Vagina (tissue), 2 donors: ENCODE data around the gene S100A7A.
A peak's percentile ranks its signal among the peaks of the same experiment; 100 is the strongest.

Source experiments
- POLR2A ChIP-seq, 2 donors: fragments of 450-650 bp; IDR thresholded peaks; one replicate each; pipeline ENCODE4 v1.6.1; 2017; ENCODE audit warnings: antibody characterized with exemption in 2 of 2, mild to moderate bottlenecking in 2 of 2, moderate library complexity in 2 of 2
- POLR2AphosphoS5 ChIP-seq, 2 donors: sonication (generic); formaldehyde crosslinking; IDR thresholded peaks; one replicate each; pipeline ENCODE4 v1.9.0; 2017; ENCODE audit warnings: antibody characterized with exemption in 2 of 2, mild to moderate bottlenecking in 2 of 2, low read depth in 1 of 2; ENCODE audit not compliant: insufficient read depth in 1 of 2
- TF ChIP-seq, protein P1 (sequence below), 3 experiments: fragments of 450-650 bp in 2 of 3; fragments of 200-600 bp in 1 of 3; sonication (generic) in 1 of 3; IDR thresholded peaks; one replicate each; pipeline ENCODE4 v1.5.1; 2017 to 2019; ENCODE audit warnings: antibody characterized with exemption in 3 of 3, mild to moderate bottlenecking in 2 of 3, moderate library complexity in 2 of 3

DNA sequence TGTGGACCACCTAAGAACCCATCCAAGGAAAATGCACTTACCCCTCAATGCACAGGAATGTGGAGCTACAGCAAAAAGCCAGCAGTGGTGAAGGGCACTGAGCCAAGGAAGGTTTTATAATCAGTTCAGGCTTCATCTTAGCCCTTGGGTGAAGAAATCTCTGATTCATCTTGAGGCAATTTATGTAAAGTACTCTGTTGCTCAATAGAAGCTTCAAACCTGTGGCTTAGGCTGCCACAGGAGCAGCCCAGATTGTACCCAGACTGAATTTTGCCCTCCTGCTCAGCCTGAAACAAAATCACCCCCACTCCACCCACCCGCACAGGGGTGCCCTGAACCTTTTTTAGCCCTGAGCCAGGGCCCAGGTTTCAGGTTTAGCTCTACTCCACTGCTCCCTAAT is 40.8 kb upstream of the S100A7A start, which contains the start of gene S100A12:
- TF ChIP-seq POLR2A (IDR thresholded peaks at IDR 0.05) (no peak), POLR2AphosphoS5 (IDR thresholded peaks at IDR 0.05; ENCODE audit: insufficient read depth in 1 of 2, low read depth in 1 of 2) (peak in 1 of 2 donors; percentile 56)
- TF ChIP-seq, protein P1, sequence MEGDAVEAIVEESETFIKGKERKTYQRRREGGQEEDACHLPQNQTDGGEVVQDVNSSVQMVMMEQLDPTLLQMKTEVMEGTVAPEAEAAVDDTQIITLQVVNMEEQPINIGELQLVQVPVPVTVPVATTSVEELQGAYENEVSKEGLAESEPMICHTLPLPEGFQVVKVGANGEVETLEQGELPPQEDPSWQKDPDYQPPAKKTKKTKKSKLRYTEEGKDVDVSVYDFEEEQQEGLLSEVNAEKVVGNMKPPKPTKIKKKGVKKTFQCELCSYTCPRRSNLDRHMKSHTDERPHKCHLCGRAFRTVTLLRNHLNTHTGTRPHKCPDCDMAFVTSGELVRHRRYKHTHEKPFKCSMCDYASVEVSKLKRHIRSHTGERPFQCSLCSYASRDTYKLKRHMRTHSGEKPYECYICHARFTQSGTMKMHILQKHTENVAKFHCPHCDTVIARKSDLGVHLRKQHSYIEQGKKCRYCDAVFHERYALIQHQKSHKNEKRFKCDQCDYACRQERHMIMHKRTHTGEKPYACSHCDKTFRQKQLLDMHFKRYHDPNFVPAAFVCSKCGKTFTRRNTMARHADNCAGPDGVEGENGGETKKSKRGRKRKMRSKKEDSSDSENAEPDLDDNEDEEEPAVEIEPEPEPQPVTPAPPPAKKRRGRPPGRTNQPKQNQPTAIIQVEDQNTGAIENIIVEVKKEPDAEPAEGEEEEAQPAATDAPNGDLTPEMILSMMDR (IDR thresholded peaks at IDR 0.05) = no peak
